ENCODE measurements around the gene PHACTR1. TPM values are rescaled to one million over a fixed set of nuclear protein-coding genes. Genes with fewer than 3 reads are reported as not detected.

Gene PHACTR1
- total RNA-seq, 1 experiment from 2014 or later = 11.0 TPM

- no peak for DNase-seq (ENCODE audit: low read depth)
These were observed 231.4 kb downstream of the PHACTR1 start for GRCh38 chr6:12947967-12948366.

- DNase-seq (ENCODE audit: low read depth) = no peak
These were observed 234.4 kb downstream of the PHACTR1 start for GRCh38 chr6:12950976-12951375.

GRCh38 chr6:12951415-12951814 is 234.8 kb downstream of the PHACTR1 start:
- DNase-seq (ENCODE audit: low read depth) = no peak

- DNase-seq (ENCODE audit: low read depth) = no peak
These were observed 235.8 kb downstream of the PHACTR1 start for GRCh38 chr6:12952318-12952717.

- DNase-seq (ENCODE audit: low read depth) = no peak
These were observed 239.4 kb downstream of the PHACTR1 start for GRCh38 chr6:12955956-12956355.

- no peak for DNase-seq (ENCODE audit: low read depth)
These were observed 240.4 kb downstream of the PHACTR1 start for GRCh38 chr6:12956991-12957320.

GRCh38 chr6:12957321-12958051 is 240.9 kb downstream of the PHACTR1 start:
- DNase-seq (ENCODE audit: low read depth) = peak; percentile 83

- peak; percentile 44 for DNase-seq (ENCODE audit: low read depth)
These were observed 241.6 kb downstream of the PHACTR1 start for GRCh38 chr6:12958052-12958706.

- DNase-seq (ENCODE audit: low read depth) = no peak
These were observed 245.2 kb downstream of the PHACTR1 start for GRCh38 chr6:12961761-12962160.

GRCh38 chr6:12962529-12962928 is 246.0 kb downstream of the PHACTR1 start:
- DNase-seq (ENCODE audit: low read depth) = peak; percentile 86

- peak; percentile 35 for DNase-seq (ENCODE audit: low read depth)
These were observed 246.4 kb downstream of the PHACTR1 start for GRCh38 chr6:12962987-12963386.

- no peak for DNase-seq (ENCODE audit: low read depth)
These were observed 247.0 kb downstream of the PHACTR1 start for GRCh38 chr6:12963567-12963966.

GRCh38 chr6:12967686-12968085 is 251.1 kb downstream of the PHACTR1 start:
- DNase-seq (ENCODE audit: low read depth) = no peak

GRCh38 chr6:12968290-12968689 is 251.7 kb downstream of the PHACTR1 start:
- no peak for DNase-seq (ENCODE audit: low read depth)

- no peak for DNase-seq (ENCODE audit: low read depth)
These were observed 252.4 kb downstream of the PHACTR1 start for GRCh38 chr6:12968839-12969558.

GRCh38 chr6:12969966-12970365 is 253.4 kb downstream of the PHACTR1 start:
- no peak for DNase-seq (ENCODE audit: low read depth)

- DNase-seq (ENCODE audit: low read depth) = peak; percentile 17
These were observed 256.8 kb downstream of the PHACTR1 start for GRCh38 chr6:12973386-12973785.

- no peak for DNase-seq (ENCODE audit: low read depth)
These were observed 258.0 kb downstream of the PHACTR1 start for GRCh38 chr6:12974551-12974950.

GRCh38 chr6:12976366-12976765 is 259.8 kb downstream of the PHACTR1 start:
- DNase-seq (ENCODE audit: low read depth) = no peak

GRCh38 chr6:12977206-12977605 is 260.6 kb downstream of the PHACTR1 start:
- DNase-seq (ENCODE audit: low read depth) = no peak

GRCh38 chr6:12977806-12978205 is 261.2 kb downstream of the PHACTR1 start:
- DNase-seq (ENCODE audit: low read depth) = no peak

- no peak for DNase-seq (ENCODE audit: low read depth)
These were observed 264.2 kb downstream of the PHACTR1 start for GRCh38 chr6:12980741-12981140.

- no peak for DNase-seq (ENCODE audit: low read depth)
These were observed 268.2 kb downstream of the PHACTR1 start for GRCh38 chr6:12984776-12985175.

Data from LHCN-M2 (cell line).